ENCODE results near the gene TENT4A. TPM values are rescaled to one million over a fixed set of nuclear protein-coding genes. Genes with fewer than 3 reads are reported as not detected.

Gene TENT4A
- total and polyA plus RNA-seq, 2 of the 13 experiments (the other 11 are each of a cell fraction or from before 2014, with no cell fraction given): 6.3 to 13.3 TPM

GRCh38 chr5:6759401-6759800 lies 46.2 kb downstream of the TENT4A start (continued):
- TF ChIP-seq PHF20 (CRISPR knock-in tag; IDR thresholded peaks at IDR 0.05) (no peak), ZBTB38 (CRISPR knock-in tag; IDR thresholded peaks at IDR 0.05) (peak; percentile 59; the same call in 1 of the 2 replicates), KLF16 (CRISPR knock-in tag; IDR thresholded peaks at IDR 0.05) (no peak), PRDM15 (CRISPR knock-in tag; IDR thresholded peaks at IDR 0.05) (no peak), ZNF343 (CRISPR knock-in tag; IDR thresholded peaks at IDR 0.05) (no peak), ZNF281 (CRISPR knock-in tag; IDR thresholded peaks at IDR 0.05; ENCODE audit: borderline replicate concordance) (no peak), SAFB2 (CRISPR knock-in tag; IDR thresholded peaks at IDR 0.05; ENCODE audit: borderline replicate concordance, low read depth) (no peak), ZNF414 (CRISPR knock-in tag; IDR thresholded peaks at IDR 0.05) (no peak), EED (CRISPR knock-in tag; IDR thresholded peaks at IDR 0.05) (no peak), NFATC3 (CRISPR knock-in tag; IDR thresholded peaks at IDR 0.05) (no peak), BCL3 (CRISPR knock-in tag; IDR thresholded peaks at IDR 0.05) (no peak), ZNF558 (CRISPR knock-in tag; IDR thresholded peaks at IDR 0.05; ENCODE audit: borderline replicate concordance) (no peak), CENPT (CRISPR knock-in tag; IDR thresholded peaks at IDR 0.05; ENCODE audit: low read depth) (no peak), KLF9 (CRISPR knock-in tag; IDR thresholded peaks at IDR 0.05; ENCODE audit: low read depth) (no peak), PHF8 (CRISPR knock-in tag; IDR thresholded peaks at IDR 0.05) (no peak), ZFP41 (CRISPR knock-in tag; IDR thresholded peaks at IDR 0.05; ENCODE audit: borderline replicate concordance) (no peak), ARNTL (CRISPR knock-in tag; IDR thresholded peaks at IDR 0.05) (no peak), BHLHE40 (IDR thresholded peaks at IDR 0.05; ENCODE audit: low read length) (no peak), ZNF121 (CRISPR knock-in tag; IDR thresholded peaks at IDR 0.05) (no peak)

Measured in HepG2 (cell line).